SH-SY5Y (cell line): ENCODE data around the gene MLH3.

Experiments
- GATA2 ChIP-seq: IDR thresholded peaks from 2 replicates; pipeline ENCODE4 v1.6.1; 2011; ENCODE audit warnings: mild to moderate bottlenecking, low read depth, low read length
- GATA3 ChIP-seq: IDR thresholded peaks from 2 replicates; pipeline ENCODE4 v1.6.1; 2011; ENCODE audit warnings: low read depth, mild to moderate bottlenecking, low read length, moderate library complexity

GRCh38 chr14:75046899-75047298 is 4.4 kb downstream of the MLH3 start:
- TF ChIP-seq GATA3 (no peak), GATA2 (no peak)
